H54 (cell line): ENCODE measurements around the gene AFAP1L1.

Experiments used
- DNase-seq: peaks from one replicate; pipeline ENCODE4 v3.0.0; 2011; ENCODE audit warnings: low spot score, mixed read lengths; ENCODE audit not compliant: insufficient read length
- FAIRE-seq: peaks from 3 replicates; lab custom pipeline; 2011; peaks lifted over from hg19 to GRCh38; lab: Jason Lieb, UNC
- POLR2A ChIP-seq: IDR thresholded peaks from 2 replicates; pipeline ENCODE4 v1.6.1; 2011; ENCODE audit warnings: low read depth, mild to moderate bottlenecking, low read length

Gene AFAP1L1

GRCh38 chr5:149283626-149284480 is 12.2 kb downstream of the AFAP1L1 start:
- TF ChIP-seq POLR2A: no peak
- FAIRE-seq: no peak
- DNase-seq: no peak

- no peak for DNase-seq
- FAIRE-seq: no peak
- no peak for TF ChIP-seq POLR2A
Observed at GRCh38 chr5:149284501-149284900, 12.8 kb downstream of the AFAP1L1 start.

- DNase-seq: no peak
- FAIRE-seq: no peak
- no peak for TF ChIP-seq POLR2A
Observed at GRCh38 chr5:149285153-149285552, 13.5 kb downstream of the AFAP1L1 start.

GRCh38 chr5:149288436-149288835 is 16.8 kb downstream of the AFAP1L1 start:
- DNase-seq: no peak
- no peak for TF ChIP-seq POLR2A
- FAIRE-seq: no peak

GRCh38 chr5:149289301-149289700 is 17.6 kb downstream of the AFAP1L1 start:
- DNase-seq (no peak), FAIRE-seq (no peak)
- TF ChIP-seq POLR2A: no peak

- FAIRE-seq: no peak
- no peak for TF ChIP-seq POLR2A
- DNase-seq: no peak
Observed at GRCh38 chr5:149294872-149295829, 23.5 kb downstream of the AFAP1L1 start.

GRCh38 chr5:149297340-149298025 is 25.8 kb downstream of the AFAP1L1 start:
- FAIRE-seq (no peak), DNase-seq (no peak)
- no peak for TF ChIP-seq POLR2A

GRCh38 chr5:149298163-149298562 is 26.5 kb downstream of the AFAP1L1 start:
- no peak for DNase-seq
- no peak for FAIRE-seq
- no peak for TF ChIP-seq POLR2A

GRCh38 chr5:149298842-149299404 is 27.3 kb downstream of the AFAP1L1 start:
- no peak for DNase-seq
- FAIRE-seq: no peak
- no peak for TF ChIP-seq POLR2A

GRCh38 chr5:149299451-149300054 is 27.9 kb downstream of the AFAP1L1 start:
- TF ChIP-seq POLR2A: no peak
- DNase-seq (no peak), FAIRE-seq (no peak)

- DNase-seq (no peak), FAIRE-seq (no peak)
- no peak for TF ChIP-seq POLR2A
Observed at GRCh38 chr5:149300441-149300840, 28.8 kb downstream of the AFAP1L1 start.

GRCh38 chr5:149301049-149301743 is 29.5 kb downstream of the AFAP1L1 start:
- DNase-seq (no peak), FAIRE-seq (no peak)
- no peak for TF ChIP-seq POLR2A
